PC-9 (cell line): Measurements from ENCODE around the gene STK10. TPM values are rescaled to one million over a fixed set of nuclear protein-coding genes. Genes with fewer than 3 reads are reported as not detected.
"Not testable (repeated sequence)": the region's sequence is repeated elsewhere in the genome, so short reads cannot be mapped to it uniquely, and the experiment has no call there.

Experiments used
- BruUV-seq: library from RNA; stranded (reverse); fragments of 400-500 nt; replicated peaks from 2 replicates; lab custom pipeline; 2021; lab: Mats Ljungman, UMichigan
- CTCF ChIA-PET: fragments of 300-600 bp; sonication (Branson Sonifier 250); formaldehyde crosslinking; loops from one replicate; lab custom pipeline; 2022; ENCODE audit warnings: antibody characterized with exemption; lab: Charles Lee
- POLR2A ChIA-PET: fragments of 300-600 bp; sonication (Branson Sonifier 250); formaldehyde crosslinking; loops from one replicate; lab custom pipeline; 2022; ENCODE audit warnings: antibody characterized with exemption; ENCODE audit not compliant: unreplicated experiment; lab: Charles Lee
- DNase-seq, 2 experiments: peaks; one replicate each; pipeline versions ENCODE4 v3.0.0 to v3.0.0-alpha.2; 2015 to 2022; ENCODE audit warnings: mixed read lengths in 1 of 2
- H2AFZ ChIP-seq: fragments of 200-600 bp; sonication (generic); 2 replicates; pipeline ENCODE4 v1.8.1; 2017; ENCODE audit warnings: antibody characterized with exemption
- H3F3A ChIP-seq: fragments of 200-600 bp; sonication (generic); 2 replicates; pipeline ENCODE4 v1.8.1; 2017; ENCODE audit warnings: antibody characterized with exemption, mild to moderate bottlenecking, low read depth; ENCODE audit not compliant: insufficient read depth
- H3K27ac ChIP-seq: fragments of 200-600 bp; sonication (generic); 2 replicates; pipeline ENCODE4 v1.6.1; 2016; ENCODE audit warnings: mixed run types
- H3K27me3 ChIP-seq: fragments of 200-600 bp; sonication (generic); 2 replicates; pipeline ENCODE4 v1.6.1; 2016; ENCODE audit warnings: low read depth, mixed run types; ENCODE audit not compliant: insufficient read depth
- H3K36me3 ChIP-seq: fragments of 200-600 bp; sonication (generic); 2 replicates; pipeline ENCODE4 v1.6.1; 2016; ENCODE audit warnings: low read depth, mixed run types
- H3K4me1 ChIP-seq: fragments of 200-600 bp; sonication (generic); replicated peaks from 2 replicates; pipeline ENCODE4 v1.6.1; 2016; ENCODE audit warnings: mixed run types; ENCODE audit not compliant: insufficient read depth
- H3K4me2 ChIP-seq: fragments of 200-600 bp; sonication (generic); 2 replicates; pipeline ENCODE4 v1.6.1; 2017; ENCODE audit warnings: mixed run types
- H3K4me3 ChIP-seq: fragments of 200-600 bp; sonication (generic); 2 replicates; pipeline ENCODE4 v1.6.1; 2016; ENCODE audit warnings: mixed run types
- H3K79me2 ChIP-seq: fragments of 200-600 bp; sonication (generic); 2 replicates; pipeline ENCODE4 v1.6.1; 2017; ENCODE audit warnings: low read depth, mixed run types
- H3K9me2 ChIP-seq: fragments of 200-600 bp; sonication (generic); 2 replicates; pipeline ENCODE4 v1.8.1; 2017; ENCODE audit warnings: mild to moderate bottlenecking; ENCODE audit not compliant: insufficient read depth
- H3K9me3 ChIP-seq: fragments of 200-600 bp; sonication (generic); 2 replicates; pipeline ENCODE4 v1.8.1; 2016; ENCODE audit warnings: low read depth; ENCODE audit not compliant: insufficient read depth
- H4K20me1 ChIP-seq: fragments of 200-600 bp; sonication (generic); 2 replicates; pipeline ENCODE4 v1.8.1; 2017; ENCODE audit not compliant: insufficient read depth
- CTCF ChIP-seq: fragments of 200-600 bp; sonication (generic); conservative IDR thresholded peaks from 2 replicates; pipeline ENCODE4 v1.6.1; 2017; ENCODE audit warnings: mixed run types, antibody characterized with exemption, mild to moderate bottlenecking, moderate library complexity
- EZH2 ChIP-seq: fragments of 200-600 bp; sonication (generic); IDR thresholded peaks from 2 replicates; pipeline ENCODE4 v1.8.0; 2017; ENCODE audit warnings: antibody characterized with exemption, low read depth
- intact Hi-C: fragments of 100-400 bp; cut with micrococcal nuclease; formaldehyde crosslinking; loops from one replicate; pipeline ENCODE4 v1.10.0; 2022; ENCODE audit not compliant: unreplicated experiment
- total RNA-seq: library from RNA; stranded (reverse); gene quantifications from 2 replicates; pipeline ENCODE4 v1.2.3, GENCODE V29; 2021

The STK10 gene
- total RNA-seq, 1 experiment from 2014 or later = 31.5 TPM

GRCh38 chr5:172199446-172199845, 11.4 kb upstream of the STK10 start:
- no peaks in the 10 kb centered on the region for H3K79me2 ChIP-seq
- intact Hi-C loops = no loop called here
- no peaks in the 10 kb centered on the region for H3F3A ChIP-seq
- DNase-seq = no peak
- H3K4me2 ChIP-seq = no peak overlapping the region
- no peaks in the 10 kb centered on the region for H3K4me1 ChIP-seq
- H3K27ac ChIP-seq = no peak overlapping the region
- TF ChIP-seq CTCF (no peak), EZH2 (no peak)
- no peaks in the 10 kb centered on the region for H3K9me2 ChIP-seq
- no peaks in the 10 kb centered on the region for H3K27me3 ChIP-seq
- no peak overlapping the region for H3K4me3 ChIP-seq
- no peaks in the 10 kb centered on the region for H4K20me1 ChIP-seq
- no TSS peak for BruUV-seq
- ChIA-PET CTCF (no interaction called here), POLR2A (no interaction called here)
- no peaks in the 10 kb centered on the region for H3K36me3 ChIP-seq
- no peaks in the 10 kb centered on the region for H3K9me3 ChIP-seq
- H2AFZ ChIP-seq = no peak overlapping the region

GRCh38 chr5:172197775-172198174, 9.8 kb upstream of the STK10 start:
- H2AFZ ChIP-seq, H3K9me3 ChIP-seq, DNase-seq, H3K4me3 ChIP-seq, BruUV-seq, H3K27ac ChIP-seq, POLR2A ChIA-PET, H3K4me2 ChIP-seq, H3K27me3 ChIP-seq, H3K79me2 ChIP-seq, H4K20me1 ChIP-seq, H3K9me2 ChIP-seq, H3K4me1 ChIP-seq, CTCF ChIA-PET, H3K36me3 ChIP-seq, H3F3A ChIP-seq, intact Hi-C loops: not testable (repeated sequence)

- Histone ChIP-seq H2AFZ (no peak overlapping the region), H3K9me2 (no peaks in the 10 kb centered on the region), H3F3A (no peaks in the 10 kb centered on the region; the same call in 1 of the 2 replicates), H3K79me2 (no peaks in the 10 kb centered on the region), H4K20me1 (no peaks in the 10 kb centered on the region), H3K4me1 (no peaks in the 10 kb centered on the region), H3K27me3 (no peaks in the 10 kb centered on the region), H3K27ac (no peak overlapping the region), H3K4me2 (no peak overlapping the region), H3K4me3 (no peak overlapping the region), H3K9me3 (no peaks in the 10 kb centered on the region), H3K36me3 (no peaks in the 10 kb centered on the region)
- CTCF ChIA-PET = interaction anchor here (0.5 kb wide), 1 partner anchor 136 kb away, joined by 3 read pairs; no protein-coding TSS in a partner anchor
- intact Hi-C loops = no loop called here
- POLR2A ChIA-PET = interaction anchor here (0.7 kb wide), 1 partner anchor 88 kb away, joined by 3 read pairs; no protein-coding TSS in a partner anchor
- no TSS peak for BruUV-seq
- no peak for TF ChIP-seq EZH2
- TF ChIP-seq CTCF = no peak
- DNase-seq = no peak
Measured at GRCh38 chr5:172194985-172195774, 7.2 kb upstream of the STK10 start.
